Adrenal gland (tissue), 12 donors: ENCODE measurements around the gene UNC119B. TPM values are rescaled to one million over a fixed set of nuclear protein-coding genes. Genes with fewer than 3 reads are reported as not detected.

ENCODE experiments used
- DNase-seq, 7 donors: peaks; one replicate each; pipeline ENCODE4 v3.0.0-alpha.2; 2019 to 2020
- H3K27ac ChIP-seq, 5 donors: fragments of 200-600 bp; sonication (generic) in 4 of 5; 1 replicate in 3 of 5; 2 replicates in 2 of 5; pipeline versions ENCODE4 v1.5.1 to v1.8.0; 2016 to 2020; ENCODE audit warnings: mild to moderate bottlenecking in 1 of 5
- H3K27me3 ChIP-seq: fragments of 200-600 bp; 2 replicates; pipeline ENCODE4 v1.8.0; 2021
- H3K36me3 ChIP-seq, 2 donors: fragments of 200-600 bp; replicated peaks in 1 of 2; 1 replicate in 1 of 2; 2 replicates in 1 of 2; pipeline versions ENCODE4 v1.5.1 to v1.8.0; 2018 to 2022
- H3K4me1 ChIP-seq, 2 donors: fragments of 200-600 bp; replicated peaks in 1 of 2; 1 replicate in 1 of 2; 2 replicates in 1 of 2; pipeline versions ENCODE4 v1.5.1 to v1.8.0; 2018 to 2021
- H3K4me3 ChIP-seq, 4 donors: fragments of 200-600 bp; sonication (generic) in 3 of 4; one replicate each; pipeline ENCODE4 v1.5.1; 2016 to 2018
- H3K9me3 ChIP-seq, 3 donors: fragments of 200-600 bp; sonication (generic) in 1 of 3; replicated peaks in 1 of 3; 1 replicate in 2 of 3; 2 replicates in 1 of 3; pipeline versions ENCODE4 v1.5.1 to v1.8.0; 2016 to 2021
- POLR2A ChIP-seq, 2 donors: fragments of 450-650 bp; IDR thresholded peaks; one replicate each; pipeline ENCODE4 v1.6.1; 2017; ENCODE audit warnings: antibody characterized with exemption in 2 of 2, mild to moderate bottlenecking in 2 of 2, moderate library complexity in 1 of 2
- WGBS, 4 donors: extraction: QIAGEN DNeasy Blood & Tissue Kit in 2 of 4; methylation state at CpG; one replicate each; pipeline versions ENCODE4 v1.1.5 to v1.1.7; 2013 to 2017; 5-methylcytosine and 5-hydroxymethylcytosine counted together
- intact Hi-C, 2 donors: fragments of 100-400 bp; cut with DNase I; formaldehyde crosslinking; loops; one replicate each; pipeline versions ENCODE4 v1.14.1 to v1.15.0; 2022 to 2023
- polyA plus RNA-seq, 3 donors: library from polyadenylated mRNA; stranded (reverse); fragments of 200-250 nt in 2 of 3; fragments of 350-450 nt in 1 of 3; fragmentation: Illumina TruSeq in 1 of 3; extraction: RNeasy Lipid Tissue Mini Kit (QIAGEN cat#74804) in 1 of 3; gene quantifications; one replicate each; pipeline ENCODE4 v1.2.3, GENCODE V29; 2013 to 2014
- total RNA-seq, 9 donors: library from RNA; depleted of rRNA in 4 of 9; stranded (reverse); fragments of >200 nt in 4 of 9; fragments of 120-200 nt in 1 of 9; fragmentation: NEBNext Ultra II Directional in 1 of 9; extraction: Animal tissue kit (Norgen Biotek cat#: 25700) in 1 of 9; gene quantifications; one replicate each; pipeline versions ENCODE4 v1.1.0 to v1.2.4, GENCODE V29; 2013 to 2023
- TF ChIP-seq, protein P1 (sequence below), 6 experiments: fragments of 450-650 bp in 4 of 6; fragments of 200-600 bp in 2 of 6; sonication (generic) in 1 of 6; IDR thresholded peaks; 1 replicate in 5 of 6; 2 replicates in 1 of 6; pipeline versions ENCODE4 v1.5.1 to v1.8.0; 2016 to 2021; ENCODE audit warnings: antibody characterized with exemption in 6 of 6, mild to moderate bottlenecking in 2 of 6, moderate library complexity in 1 of 6
- donor health status: healthy with polysubstance abuse.
- donor health status: Bipolar disorder and iron deficiency.
- donor health status: DM: yes; HTN: yes; CAD: no.
- donor health status: DM: no; HTN: no; CAD: no.
- donor health status: DM: no; HTN: no; CAD: no.
- donor health status: DM: yes; HTN: yes; CAD: no.

Gene UNC119B
- total and polyA plus RNA-seq, 12 donors, result 14.0 to 97.5 (median 50.0) TPM

- intact Hi-C loops, result no loop called here
- H3K27me3 ChIP-seq, result no peaks in the 10 kb centered on the region
- H3K36me3 ChIP-seq, result no peaks in the 10 kb centered on the region
- DNase-seq, result no peak
- no peaks in the 10 kb centered on the region for H3K4me1 ChIP-seq
- TF ChIP-seq POLR2A (IDR thresholded peaks at IDR 0.05), result no peak
- TF ChIP-seq, protein P1, sequence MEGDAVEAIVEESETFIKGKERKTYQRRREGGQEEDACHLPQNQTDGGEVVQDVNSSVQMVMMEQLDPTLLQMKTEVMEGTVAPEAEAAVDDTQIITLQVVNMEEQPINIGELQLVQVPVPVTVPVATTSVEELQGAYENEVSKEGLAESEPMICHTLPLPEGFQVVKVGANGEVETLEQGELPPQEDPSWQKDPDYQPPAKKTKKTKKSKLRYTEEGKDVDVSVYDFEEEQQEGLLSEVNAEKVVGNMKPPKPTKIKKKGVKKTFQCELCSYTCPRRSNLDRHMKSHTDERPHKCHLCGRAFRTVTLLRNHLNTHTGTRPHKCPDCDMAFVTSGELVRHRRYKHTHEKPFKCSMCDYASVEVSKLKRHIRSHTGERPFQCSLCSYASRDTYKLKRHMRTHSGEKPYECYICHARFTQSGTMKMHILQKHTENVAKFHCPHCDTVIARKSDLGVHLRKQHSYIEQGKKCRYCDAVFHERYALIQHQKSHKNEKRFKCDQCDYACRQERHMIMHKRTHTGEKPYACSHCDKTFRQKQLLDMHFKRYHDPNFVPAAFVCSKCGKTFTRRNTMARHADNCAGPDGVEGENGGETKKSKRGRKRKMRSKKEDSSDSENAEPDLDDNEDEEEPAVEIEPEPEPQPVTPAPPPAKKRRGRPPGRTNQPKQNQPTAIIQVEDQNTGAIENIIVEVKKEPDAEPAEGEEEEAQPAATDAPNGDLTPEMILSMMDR (IDR thresholded peaks at IDR 0.05), result no peak
- WGBS, 4 donors, result 88 to 93% (median 90%) methylated on average over 7 of the region's 7 CpGs
- H3K4me3 ChIP-seq, result no peak overlapping the region
- H3K9me3 ChIP-seq, result no peaks in the 10 kb centered on the region
- H3K27ac ChIP-seq, result no peak overlapping the region
These were observed 38.0 kb downstream of the UNC119B start for GRCh38 chr12:120748242-120748641.

GRCh38 chr12:120749256-120749655 is 39.0 kb downstream of the UNC119B start:
- no peaks in the 10 kb centered on the region for H3K9me3 ChIP-seq
- intact Hi-C loops, result no loop called here
- H3K27ac ChIP-seq, result no peak overlapping the region
- no peaks in the 10 kb centered on the region for H3K27me3 ChIP-seq
- no peak overlapping the region for H3K4me3 ChIP-seq
- DNase-seq, result no peak
- TF ChIP-seq, protein P1 (IDR thresholded peaks at IDR 0.05), result no peak
- no peak for TF ChIP-seq POLR2A (IDR thresholded peaks at IDR 0.05)
- H3K4me1 ChIP-seq, result no peaks in the 10 kb centered on the region
- 68 to 74% (median 71%) methylated on average over 5 of the region's 5 CpGs for WGBS, 4 donors
- no peaks in the 10 kb centered on the region for H3K36me3 ChIP-seq

GRCh38 chr12:120750806-120751205 is 40.5 kb downstream of the UNC119B start:
- intact Hi-C loops, result loop anchor here in 1 of 2 donors (10.0 kb wide), 1 partner anchor 224 kb away; the partner anchor contains the start of gene HNF1A
- TF ChIP-seq POLR2A (IDR thresholded peaks at IDR 0.05), result no peak
- TF ChIP-seq, protein P1 (IDR thresholded peaks at IDR 0.05), result no peak
- Histone ChIP-seq H3K9me3 (no peaks in the 10 kb centered on the region), H3K27me3 (no peaks in the 10 kb centered on the region), H3K27ac (no peak overlapping the region), H3K4me3 (no peak overlapping the region), H3K4me1 (no peaks in the 10 kb centered on the region), H3K36me3 (no peaks in the 10 kb centered on the region)
- no peak for DNase-seq
- WGBS, 4 donors, result 90 to 98% (median 94%) methylated on average over 5 of the region's 5 CpGs

DNA sequence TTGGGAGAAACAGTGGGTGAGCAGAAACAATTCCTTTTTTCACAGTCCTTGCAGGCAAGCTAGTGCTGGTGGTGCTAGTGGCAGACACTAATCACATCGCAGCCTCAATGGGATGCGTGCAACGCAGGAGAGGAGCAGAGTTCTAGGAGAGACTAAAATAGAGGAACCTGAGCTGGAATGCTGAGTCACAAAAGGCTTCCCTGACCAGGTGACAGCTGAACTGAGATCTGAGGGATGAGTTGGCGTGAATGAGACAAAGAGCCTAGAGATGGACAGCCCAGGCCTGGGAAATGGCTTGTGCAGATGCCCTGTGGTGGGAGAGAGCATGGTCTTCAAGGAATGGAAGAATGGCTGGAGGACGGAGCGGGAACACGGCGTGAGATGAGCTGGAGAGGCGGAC is 41.1 kb downstream of the UNC119B start:
- Histone ChIP-seq H3K36me3 (no peaks in the 10 kb centered on the region), H3K9me3 (no peaks in the 10 kb centered on the region), H3K27me3 (no peaks in the 10 kb centered on the region), H3K4me1 (no peaks in the 10 kb centered on the region), H3K4me3 (no peak overlapping the region), H3K27ac (no peak overlapping the region)
- intact Hi-C loops, result loop anchor here in 1 of 2 donors (10.0 kb wide), 1 partner anchor 223 kb away; the partner anchor contains the start of gene HNF1A
- no peak for DNase-seq
- WGBS, 4 donors, result 95 to 97% (median 97%) methylated on average over 9 of the region's 9 CpGs
- TF ChIP-seq, protein P1 (IDR thresholded peaks at IDR 0.05), result no peak
- TF ChIP-seq POLR2A (IDR thresholded peaks at IDR 0.05), result no peak
